Measurements from ENCODE around the gene IFNB1. TPM values are rescaled to one million over a fixed set of nuclear protein-coding genes. Genes with fewer than 3 reads are reported as not detected.

IFNB1 gene
- total RNA-seq = not detected

DNA sequence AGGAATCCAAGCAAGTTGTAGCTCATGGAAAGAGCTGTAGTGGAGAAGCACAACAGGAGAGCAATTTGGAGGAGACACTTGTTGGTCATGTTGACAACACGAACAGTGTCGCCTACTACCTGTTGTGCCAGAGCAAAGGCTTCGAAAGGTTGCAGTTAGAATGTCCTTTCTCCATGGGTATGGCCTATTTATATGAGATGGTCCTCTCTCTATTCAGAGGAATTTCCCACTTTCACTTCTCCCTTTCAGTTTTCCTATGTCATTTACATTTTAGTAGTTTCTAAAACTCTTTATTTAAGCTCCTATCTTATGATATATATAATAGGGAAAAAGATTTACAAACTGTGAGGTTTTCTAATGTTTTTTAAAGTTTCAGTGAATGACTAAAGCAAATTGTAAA is at the start of gene IFNB1:
Gene IFNB1, minus strand, starts transcription at position 162 of the 400 bp plus-strand sequence. Its CDS starts 73 bp downstream, at position 89.
- DNase-seq (no peak), ATAC-seq (ENCODE audit: low FRiP score in 2 of 2) (no peak)
- Histone ChIP-seq H3K4me1 (peaks cover 0 to 5% (median 0%) of the 10 kb centered on the region in 4 donors), H3K9me3 (no peaks in the 10 kb centered on the region), H3K27ac (no peak within 1 kb of the TSS), H3K4me3 (no peak within 1 kb of the TSS), H3K27me3 (no peaks in the 10 kb centered on the region), H3K36me3 (no peaks in the 10 kb centered on the region)
- WGBS, 2 donors = 83 to 92% methylated on average over 3 of the region's 3 CpGs
- TF ChIP-seq POLR2AphosphoS5 (IDR thresholded peaks at IDR 0.05) = no peak
- TF ChIP-seq EP300 (IDR thresholded peaks at IDR 0.05) = no peak
- TF ChIP-seq, protein P1, sequence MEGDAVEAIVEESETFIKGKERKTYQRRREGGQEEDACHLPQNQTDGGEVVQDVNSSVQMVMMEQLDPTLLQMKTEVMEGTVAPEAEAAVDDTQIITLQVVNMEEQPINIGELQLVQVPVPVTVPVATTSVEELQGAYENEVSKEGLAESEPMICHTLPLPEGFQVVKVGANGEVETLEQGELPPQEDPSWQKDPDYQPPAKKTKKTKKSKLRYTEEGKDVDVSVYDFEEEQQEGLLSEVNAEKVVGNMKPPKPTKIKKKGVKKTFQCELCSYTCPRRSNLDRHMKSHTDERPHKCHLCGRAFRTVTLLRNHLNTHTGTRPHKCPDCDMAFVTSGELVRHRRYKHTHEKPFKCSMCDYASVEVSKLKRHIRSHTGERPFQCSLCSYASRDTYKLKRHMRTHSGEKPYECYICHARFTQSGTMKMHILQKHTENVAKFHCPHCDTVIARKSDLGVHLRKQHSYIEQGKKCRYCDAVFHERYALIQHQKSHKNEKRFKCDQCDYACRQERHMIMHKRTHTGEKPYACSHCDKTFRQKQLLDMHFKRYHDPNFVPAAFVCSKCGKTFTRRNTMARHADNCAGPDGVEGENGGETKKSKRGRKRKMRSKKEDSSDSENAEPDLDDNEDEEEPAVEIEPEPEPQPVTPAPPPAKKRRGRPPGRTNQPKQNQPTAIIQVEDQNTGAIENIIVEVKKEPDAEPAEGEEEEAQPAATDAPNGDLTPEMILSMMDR (IDR thresholded peaks at IDR 0.05) = no peak
- no peak for TF ChIP-seq POLR2A (IDR thresholded peaks at IDR 0.05)

DNA sequence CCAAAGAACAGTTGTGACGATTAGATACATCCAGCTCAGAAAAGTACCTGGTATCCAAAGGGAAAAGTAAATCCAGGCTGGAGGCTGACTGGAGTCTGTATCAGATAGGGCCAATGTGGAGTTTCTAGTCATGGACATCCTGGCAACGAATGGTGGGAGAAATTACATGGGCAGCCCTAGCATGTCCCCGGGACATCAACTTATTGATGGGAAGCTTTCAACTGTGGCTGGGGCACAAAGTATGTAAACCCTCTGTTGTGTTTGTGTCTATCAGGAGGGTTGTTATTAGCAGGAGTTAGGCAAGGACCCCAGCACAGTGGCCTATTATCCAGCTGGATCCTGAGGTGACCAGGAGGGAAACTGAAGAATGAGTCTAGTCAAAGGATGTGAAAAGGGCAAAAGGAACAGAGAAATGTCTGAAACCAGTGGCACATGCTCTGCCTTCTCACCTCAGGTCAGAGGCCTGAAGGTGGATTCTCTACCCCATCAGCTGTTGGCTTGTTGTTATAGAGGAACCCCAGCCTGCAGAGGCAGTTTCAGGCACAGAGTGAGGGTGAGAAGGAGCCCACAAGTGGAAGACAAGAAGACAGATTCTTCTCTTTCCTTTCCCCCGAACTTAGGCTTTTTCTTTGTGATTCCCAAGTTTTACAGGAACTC is 44.0 kb upstream of the IFNB1 start:
- 95 to 97% methylated on average over 4 of the region's 4 CpGs for WGBS, 2 donors

DNA sequence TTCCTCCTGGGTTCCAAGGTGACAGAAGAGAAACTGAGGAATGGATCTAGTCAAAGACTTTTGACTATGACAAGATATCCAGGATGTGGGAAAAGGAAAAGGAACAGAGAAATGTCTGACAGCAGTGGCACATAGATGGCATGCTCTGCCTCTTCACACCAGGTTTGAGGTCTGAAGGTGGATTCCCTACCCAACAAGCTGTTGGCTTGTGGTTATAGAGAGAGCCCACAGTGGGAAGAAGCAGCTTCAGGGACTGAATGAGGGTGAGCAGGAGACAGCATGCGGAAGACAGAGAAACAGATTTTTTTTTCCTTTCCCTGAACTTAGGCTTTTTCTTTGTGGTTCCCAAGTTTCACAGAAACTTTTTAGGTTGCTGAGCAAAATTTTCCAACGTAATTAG is 43.3 kb upstream of the IFNB1 start:
- Histone ChIP-seq H3K27ac (no peak overlapping the region), H3K4me1 (peaks cover 0 to 13% (median 7%) of the 10 kb centered on the region in 4 donors), H3K36me3 (no peaks in the 10 kb centered on the region), H3K27me3 (no peaks in the 10 kb centered on the region), H3K4me3 (no peak overlapping the region), H3K9me3 (no peaks in the 10 kb centered on the region)
- ATAC-seq (ENCODE audit: low FRiP score in 2 of 2) (no peak), DNase-seq (no peak)
- 68 to 82% methylated on average over 2 of the region's 2 CpGs for WGBS, 2 donors
- TF ChIP-seq POLR2AphosphoS5 (IDR thresholded peaks at IDR 0.05) = no peak

More for the DNA sequence above, 44.0 kb upstream of the IFNB1 start:
- no peaks in the 10 kb centered on the region for H3K36me3 ChIP-seq
- H3K4me3 ChIP-seq = no peak overlapping the region
- H3K27me3 ChIP-seq = no peaks in the 10 kb centered on the region
- ATAC-seq (ENCODE audit: low FRiP score in 2 of 2) (no peak), DNase-seq (no peak)
- no peak overlapping the region for H3K27ac ChIP-seq
- peaks cover 0 to 13% (median 7%) of the 10 kb centered on the region in 4 donors for H3K4me1 ChIP-seq
- TF ChIP-seq POLR2A (IDR thresholded peaks at IDR 0.05) (no peak), EP300 (IDR thresholded peaks at IDR 0.05) (no peak), POLR2AphosphoS5 (IDR thresholded peaks at IDR 0.05) (no peak)
- TF ChIP-seq, protein P1 (IDR thresholded peaks at IDR 0.05) = no peak
- no peaks in the 10 kb centered on the region for H3K9me3 ChIP-seq

DNA sequence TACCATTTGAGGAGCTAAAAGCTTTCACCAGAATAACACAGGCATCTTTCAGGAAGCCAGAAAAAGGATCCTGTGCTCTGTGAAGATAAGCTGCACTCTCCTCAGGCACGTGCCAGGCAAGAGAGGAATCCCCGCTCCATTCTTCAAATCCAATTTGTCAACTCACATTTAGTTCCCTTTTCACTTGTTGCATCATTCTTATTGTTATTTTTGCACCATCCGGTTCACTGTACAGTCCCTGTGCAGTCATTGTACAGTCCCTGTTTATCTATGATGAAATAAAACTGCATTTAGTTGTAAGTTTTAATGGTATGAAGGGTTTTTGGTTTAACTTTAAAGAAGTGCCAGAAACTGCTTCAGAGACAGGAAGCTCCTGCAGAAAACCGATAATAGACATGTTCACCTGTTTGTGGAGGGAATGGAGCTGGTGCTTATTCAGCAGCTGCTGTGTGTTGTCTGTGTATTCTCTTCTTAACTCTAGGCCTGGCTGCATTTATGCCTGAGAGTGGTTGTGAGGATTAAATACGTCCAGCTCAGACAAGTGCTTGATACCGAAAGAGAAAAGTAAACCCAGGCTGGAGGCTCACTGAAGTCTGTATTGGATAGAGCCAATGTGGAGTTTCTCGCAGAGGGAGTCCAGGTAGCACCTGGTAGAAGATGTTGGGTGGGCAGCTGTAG is 41.5 kb upstream of the IFNB1 start:
- H3K27me3 ChIP-seq = no peaks in the 10 kb centered on the region
- no peak overlapping the region for H3K27ac ChIP-seq
- peak in 1 of 2 donors; percentile 72 for ATAC-seq (ENCODE audit: low FRiP score in 2 of 2)
- H3K9me3 ChIP-seq = no peaks in the 10 kb centered on the region
- TF ChIP-seq EP300 (IDR thresholded peaks at IDR 0.05) = no peak
- peak in 1 of 2 donors; percentile 19 for TF ChIP-seq POLR2AphosphoS5 (IDR thresholded peaks at IDR 0.05)
- peak in 1 of 2 donors; percentile 28 for DNase-seq
- WGBS, 2 donors = 37 to 48% methylated on average over 7 of the region's 7 CpGs
- no peaks in the 10 kb centered on the region for H3K36me3 ChIP-seq
- H3K4me1 ChIP-seq = peaks cover 0 to 13% (median 7%) of the 10 kb centered on the region in 4 donors
- H3K4me3 ChIP-seq = no peak overlapping the region

DNA sequence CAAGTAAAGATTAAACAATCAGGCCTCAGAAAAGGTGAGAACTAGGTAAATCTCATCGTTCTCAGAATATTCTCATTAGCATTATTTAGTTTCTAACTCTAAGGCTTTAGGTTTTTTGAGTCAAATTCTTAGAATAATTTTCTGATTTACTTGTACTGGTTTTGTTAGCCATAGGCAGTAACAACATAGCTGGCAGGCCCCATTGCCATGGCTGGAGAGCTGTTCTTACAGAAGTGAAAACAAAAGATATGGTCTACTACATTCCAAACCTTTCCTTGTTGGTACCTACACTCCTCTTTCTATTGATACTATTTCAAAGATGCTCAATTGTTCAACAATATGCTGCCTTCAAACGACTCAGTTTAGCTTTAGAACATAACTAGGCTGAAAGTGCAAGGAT is 36.6 kb upstream of the IFNB1 start:
- H3K4me1 ChIP-seq = peaks cover 0 to 9% (median 6%) of the 10 kb centered on the region in 4 donors
- 54 to 68% methylated on average over 2 of the region's 2 CpGs for WGBS, 2 donors
- TF ChIP-seq EP300 (IDR thresholded peaks at IDR 0.05) (no peak), POLR2A (IDR thresholded peaks at IDR 0.05) (no peak), POLR2AphosphoS5 (IDR thresholded peaks at IDR 0.05) (no peak)
- TF ChIP-seq, protein P1 (IDR thresholded peaks at IDR 0.05) = no peak
- H3K27ac ChIP-seq = no peak overlapping the region
- no peaks in the 10 kb centered on the region for H3K9me3 ChIP-seq
- ATAC-seq (ENCODE audit: low FRiP score in 2 of 2) (no peak), DNase-seq (no peak)
- no peak overlapping the region for H3K4me3 ChIP-seq
- H3K27me3 ChIP-seq = no peaks in the 10 kb centered on the region
- H3K36me3 ChIP-seq = no peaks in the 10 kb centered on the region
